GM12873 (cell line): Measurements from ENCODE around the gene EFNA1.

Experiments used
- CTCF ChIP-seq: IDR thresholded peaks from 2 replicates; pipeline ENCODE4 v1.5.1; 2012; ENCODE audit warnings: low read depth, mild to moderate bottlenecking, moderate library complexity, low read length, control low read depth; ENCODE audit not compliant: insufficient read depth; ENCODE audit errors: missing control alignments

The EFNA1 gene

DNA sequence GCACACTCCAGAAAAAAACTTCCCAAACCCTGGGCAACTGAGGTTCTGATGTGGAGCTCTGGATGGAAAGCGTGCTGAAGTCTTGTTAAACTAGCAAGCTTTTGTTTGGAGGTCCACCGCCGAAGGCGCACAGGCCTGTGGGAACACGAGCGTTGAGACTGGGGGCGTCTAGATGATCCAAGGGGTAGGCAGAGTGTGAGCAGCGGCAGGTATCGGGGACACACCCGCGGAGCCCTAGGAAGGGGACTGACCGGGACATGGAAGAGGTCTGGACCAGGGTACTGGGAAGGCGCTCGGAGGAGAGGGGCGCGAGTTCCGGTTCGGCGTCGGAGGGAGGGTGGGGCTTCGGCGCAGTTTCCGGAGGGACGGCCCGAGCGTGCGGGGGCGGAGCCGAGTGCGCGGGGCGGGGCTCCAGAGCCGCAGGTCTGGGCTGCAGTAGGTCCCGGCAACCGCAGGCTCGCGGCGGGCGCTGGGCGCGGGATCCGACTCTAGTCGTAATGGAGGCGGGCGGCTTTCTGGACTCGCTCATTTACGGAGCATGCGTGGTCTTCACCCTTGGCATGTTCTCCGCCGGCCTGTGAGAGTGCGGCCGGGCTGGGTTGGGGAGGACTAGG is 7.8 kb downstream of the EFNA1 start, which contains the start of gene SLC50A1:
TSS of gene SLC50A1 (plus strand) at position 438 of the 614 bp plus-strand sequence. CDS start at position 498, 60 bp downstream.
- no peak for TF ChIP-seq CTCF

- TF ChIP-seq CTCF, result no peak
These were observed 9.1 kb downstream of the EFNA1 start for GRCh38 chr1:155136748-155137147.

DNA sequence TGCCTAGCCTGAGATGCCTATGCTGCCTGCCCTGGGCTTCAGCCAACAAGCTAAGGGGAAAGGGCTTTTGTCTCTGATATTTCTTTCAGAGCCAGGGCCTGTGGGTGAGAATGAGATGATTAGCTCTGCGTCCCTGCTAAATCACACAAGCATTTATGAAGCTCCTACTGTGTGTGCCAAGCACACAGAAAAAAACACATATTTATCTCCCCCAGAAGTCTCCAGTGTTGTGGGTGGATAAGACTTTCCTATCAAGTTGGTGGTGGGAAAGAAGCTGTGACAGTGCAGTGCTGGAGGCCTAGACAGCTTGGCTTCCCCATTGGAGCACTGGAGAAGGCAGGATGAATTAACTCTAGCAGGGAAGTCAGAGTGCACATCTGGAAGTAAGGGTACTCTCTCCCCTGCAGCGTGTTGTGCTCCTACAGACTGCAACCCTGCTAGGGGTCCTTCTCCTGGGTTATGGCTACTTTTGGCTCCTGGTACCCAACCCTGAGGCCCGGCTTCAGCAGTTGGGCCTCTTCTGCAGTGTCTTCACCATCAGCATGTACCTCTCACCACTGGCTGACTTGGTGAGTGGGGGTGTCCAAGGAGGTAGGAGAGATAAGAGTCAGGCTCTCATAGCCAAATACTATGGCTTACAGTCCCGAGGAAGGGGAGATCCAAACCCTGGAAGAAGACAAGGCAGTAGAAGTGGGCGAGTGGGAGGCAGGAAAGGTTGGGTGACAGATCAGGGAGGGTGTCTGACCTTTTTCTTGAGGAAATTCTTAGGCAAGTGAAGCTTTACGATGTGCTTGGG is 9.7 kb downstream of the EFNA1 start:
- no peak for TF ChIP-seq CTCF

GRCh38 chr1:155139895-155140629 is 12.4 kb downstream of the EFNA1 start, which contains the start of gene DPM3:
Gene DPM3, minus strand, starts transcription at chr1:155140531. Its CDS starts 291 bp downstream, at chr1:155140240.
- TF ChIP-seq CTCF, result no peak

DNA sequence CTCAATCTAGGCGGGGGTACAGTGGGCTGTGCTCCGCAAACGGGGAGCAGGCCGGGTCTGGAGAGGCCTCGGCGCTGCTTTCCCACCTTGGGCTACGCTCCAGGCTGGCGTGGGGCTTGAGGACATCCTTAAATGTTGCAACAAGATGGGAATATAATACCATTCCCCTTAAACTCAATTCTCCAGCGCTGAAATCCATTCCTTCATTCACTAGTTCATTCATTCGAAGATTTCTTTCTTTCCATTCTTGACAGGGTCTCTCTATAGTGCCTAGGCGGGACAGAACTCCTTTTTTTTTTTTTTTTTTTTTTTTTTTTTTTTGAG is 12.9 kb downstream of the EFNA1 start:
- no peak for TF ChIP-seq CTCF

DNA sequence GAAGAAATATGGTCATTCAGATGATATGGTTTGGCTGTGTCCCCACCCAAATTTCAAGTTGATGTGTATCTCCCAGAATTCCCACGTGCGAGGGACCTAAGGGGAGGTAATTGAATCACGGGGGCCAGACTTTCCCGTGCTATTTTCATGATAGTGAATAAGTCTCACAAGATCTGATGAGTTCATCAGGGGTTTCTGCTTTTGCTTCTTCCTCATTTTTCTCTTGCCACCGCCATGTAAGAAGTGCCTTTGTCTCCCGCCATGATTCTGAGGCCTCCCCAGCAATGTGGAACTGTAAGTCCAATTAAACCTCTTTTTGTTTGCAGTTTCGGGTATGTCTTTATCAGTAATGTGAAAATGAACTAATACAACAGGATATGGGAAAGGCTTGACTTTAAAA is 14.1 kb downstream of the EFNA1 start:
- TF ChIP-seq CTCF, result no peak

GRCh38 chr1:155145491-155145890 is 17.8 kb downstream of the EFNA1 start:
- TF ChIP-seq CTCF, result no peak
